NCI-H2107 treated with DMSO at 0.1 percent for 48 hours (cell line): Measurements from ENCODE around the gene TBATA.
"Not testable (repeated sequence)": the region's sequence is repeated elsewhere in the genome, so short reads cannot be mapped to it uniquely, and the experiment has no call there.

Experiments
- DNase-seq: peaks from one replicate; lab custom pipeline; 2025; ENCODE audit not compliant: unreplicated experiment; lab: John Stamatoyannopoulos, UW

The TBATA gene

DNA sequence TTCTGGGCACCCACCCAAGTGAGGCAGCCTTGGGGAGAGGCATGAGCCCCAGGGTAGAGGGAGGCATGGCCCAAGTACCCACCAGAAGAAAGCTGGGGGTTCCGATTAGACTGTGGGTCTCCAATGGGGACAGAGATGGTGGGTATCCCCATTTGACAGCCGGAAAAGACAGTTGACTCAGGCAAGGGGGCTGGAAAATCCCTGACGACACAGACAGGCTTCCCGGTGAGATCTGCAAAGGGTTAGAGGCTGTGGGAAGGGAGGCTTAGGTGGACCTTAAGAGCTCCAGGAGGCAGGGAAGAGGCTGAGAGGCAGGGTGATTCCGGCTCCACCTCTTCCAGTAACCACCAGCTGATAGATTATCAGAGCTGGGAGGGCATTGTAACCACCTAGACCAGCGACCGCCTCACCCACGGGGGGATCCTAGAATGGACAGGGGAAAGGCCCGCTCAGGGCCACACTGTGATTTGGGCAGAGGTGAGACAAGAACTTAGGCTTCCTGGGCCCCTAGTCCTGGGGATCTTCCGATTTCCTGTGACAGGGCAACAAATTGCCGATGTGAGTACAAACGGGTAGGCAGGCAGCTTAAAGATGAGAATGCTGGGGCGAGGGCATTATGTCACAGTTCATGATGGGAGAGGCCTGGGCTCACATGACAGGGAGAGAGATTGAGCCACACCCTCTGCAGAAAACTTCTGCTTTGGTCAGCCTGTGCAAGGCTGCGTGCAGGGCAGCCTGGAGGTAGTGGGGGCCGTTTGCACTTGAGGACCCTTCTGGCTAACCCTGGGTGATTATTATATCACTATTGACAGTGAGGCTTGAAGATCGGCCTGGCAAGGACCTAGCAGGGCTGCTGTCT is 5.4 kb downstream of the TBATA start:
- DNase-seq = no peak

DNA sequence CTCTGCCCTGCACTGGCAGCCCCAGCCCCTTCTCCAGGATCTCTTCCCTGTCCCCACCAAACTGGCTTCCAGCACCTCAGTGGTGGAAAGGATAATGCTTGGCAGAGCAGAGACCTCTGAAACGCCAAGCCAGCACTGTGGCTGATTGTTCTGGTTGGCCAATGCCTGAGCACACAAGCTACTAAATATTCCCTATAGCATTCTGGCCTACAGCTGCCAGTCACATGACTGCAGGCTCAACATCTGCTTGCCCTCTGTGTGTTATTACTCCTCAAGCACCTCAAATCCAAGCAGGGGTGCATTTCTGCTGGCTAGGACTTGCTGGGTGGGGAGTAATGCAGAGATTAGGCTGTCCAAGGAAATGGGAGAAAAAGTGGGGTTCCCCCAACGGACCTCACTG is 6.1 kb downstream of the TBATA start:
- no peak for DNase-seq

DNA sequence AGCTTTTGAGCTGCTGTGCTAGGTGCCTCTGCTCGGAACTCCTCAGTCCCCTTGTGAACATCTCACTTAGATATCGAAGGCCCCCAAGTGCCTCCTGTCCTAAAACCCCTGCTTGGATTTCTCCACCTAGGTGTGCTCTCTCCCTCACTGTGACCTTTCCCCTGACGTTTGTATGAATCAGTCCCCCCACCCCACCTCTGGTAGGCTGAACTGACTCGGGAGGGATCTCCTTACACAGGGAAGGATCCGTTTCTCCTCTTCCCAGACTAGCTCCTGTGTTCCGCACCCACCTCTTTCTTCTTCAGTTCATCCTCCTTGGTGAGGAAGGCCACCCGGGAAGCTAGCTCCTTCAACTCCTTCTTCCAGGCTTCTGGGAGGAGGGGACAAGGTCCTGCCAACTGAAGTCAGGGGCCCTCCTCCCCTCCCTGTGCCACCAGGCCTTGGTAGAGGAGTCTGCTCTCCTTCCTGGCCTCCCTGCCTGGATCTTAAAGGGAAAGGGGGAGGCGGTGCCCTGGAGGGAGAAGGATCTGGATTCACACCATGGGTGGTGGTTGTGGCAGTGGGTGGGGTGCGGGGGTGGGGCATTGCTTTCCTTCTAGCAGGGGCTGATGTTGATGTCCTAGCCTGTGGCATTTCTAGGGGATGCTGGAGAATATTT is 6.8 kb downstream of the TBATA start:
- no peak for DNase-seq

DNA sequence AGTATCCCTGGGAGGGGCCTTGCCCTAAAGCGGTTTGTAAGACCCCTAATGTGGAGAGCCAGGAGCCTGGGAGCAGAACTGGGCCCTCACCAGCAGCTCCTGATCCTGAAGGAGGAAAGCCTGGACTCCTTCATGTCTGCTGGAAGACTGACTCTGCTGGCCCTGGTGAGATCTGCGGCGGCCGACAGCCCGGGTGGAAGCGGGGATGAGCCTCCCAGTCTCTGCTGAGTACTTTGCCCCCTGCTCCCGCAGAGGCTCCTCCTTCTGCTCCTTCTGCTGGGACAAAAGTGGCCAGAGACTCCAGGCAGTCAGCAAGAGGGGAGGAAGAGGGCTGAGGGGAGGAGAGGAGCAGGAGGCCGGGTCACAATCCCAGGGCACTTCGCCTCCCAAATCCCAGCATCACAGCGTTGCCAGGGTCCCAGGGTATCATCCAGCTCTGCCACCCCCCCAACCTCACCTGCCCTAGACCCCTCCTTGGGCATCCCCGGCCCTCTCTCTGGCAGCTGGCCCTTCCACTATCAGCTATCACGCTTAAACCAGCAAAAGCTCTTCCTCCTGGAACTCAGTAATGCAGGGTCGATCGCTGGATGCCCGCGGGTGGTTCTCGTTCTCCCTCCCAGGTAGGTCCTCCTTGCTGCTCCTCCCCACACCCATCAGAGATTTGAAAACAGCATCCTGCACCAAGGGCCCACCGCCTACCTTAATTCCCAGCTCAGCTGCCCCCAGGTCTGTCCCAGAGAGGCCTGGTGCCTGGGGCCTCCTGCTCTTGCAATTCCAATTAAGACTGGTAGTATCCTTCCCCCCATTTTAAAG is 7.9 kb downstream of the TBATA start:
- no peak for DNase-seq

DNA sequence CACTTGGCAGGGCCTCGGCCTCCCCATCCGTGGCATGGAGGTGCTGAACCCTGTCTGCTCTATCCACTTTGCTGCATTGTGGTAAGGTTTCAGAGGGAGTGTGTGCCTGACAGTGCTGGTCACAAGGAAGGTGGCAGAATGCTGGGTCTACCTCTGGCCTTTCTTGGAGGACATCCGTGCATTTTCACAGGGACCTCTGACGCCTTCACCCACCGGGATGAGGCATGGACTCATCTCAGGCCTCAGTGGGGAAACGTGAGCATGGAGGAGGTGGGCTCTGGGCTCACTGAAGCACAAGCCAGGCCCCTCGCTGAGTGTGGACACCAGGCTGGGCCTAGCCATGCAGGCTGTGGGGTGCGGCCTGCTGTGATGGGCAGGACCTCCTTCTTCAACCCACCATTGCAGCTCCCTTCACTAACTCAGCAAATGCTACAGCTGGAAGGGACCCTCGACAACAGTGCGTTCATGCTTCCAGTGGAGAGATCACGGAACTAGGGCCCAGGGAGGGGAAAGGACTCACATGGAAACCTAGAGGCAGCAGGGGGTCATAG is 8.6 kb downstream of the TBATA start:
- no peak for DNase-seq

DNA sequence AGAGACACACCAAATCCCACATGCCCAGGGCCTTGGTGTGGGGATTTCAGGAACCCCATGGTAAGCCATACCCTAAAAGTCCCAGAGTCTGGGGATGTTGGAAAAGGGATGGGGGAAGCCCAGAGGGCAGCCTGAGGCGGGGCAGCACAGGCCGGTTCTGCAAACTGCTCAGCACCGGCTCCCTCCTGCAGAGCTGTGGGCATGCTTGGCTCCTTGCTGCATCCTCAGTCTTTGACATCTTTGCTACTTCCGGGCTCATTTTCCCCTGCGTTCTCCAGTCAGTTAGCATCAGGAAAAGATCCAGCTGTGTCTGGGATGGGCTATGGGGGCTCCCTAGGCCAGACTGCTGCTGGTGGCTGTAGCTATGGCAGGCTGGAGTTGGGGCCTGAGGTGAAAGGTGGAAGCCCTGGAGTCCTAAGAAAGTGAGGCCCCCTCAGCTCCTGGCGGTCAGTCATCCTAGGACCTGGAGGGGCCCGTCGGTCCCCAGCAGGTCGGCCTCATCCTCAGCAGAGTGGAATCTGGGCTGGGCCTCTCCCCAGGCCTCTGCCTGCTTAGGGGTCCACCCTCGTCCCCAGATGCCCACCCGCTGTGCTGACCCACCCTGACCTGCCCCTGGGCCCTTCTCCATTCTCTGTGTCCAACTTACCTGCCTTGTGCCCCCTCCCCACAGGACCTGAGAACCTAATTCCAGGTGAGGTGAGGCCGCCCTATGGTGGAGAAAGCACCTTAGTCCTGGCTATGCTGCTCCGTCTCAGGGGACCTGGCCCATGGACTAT is 9.3 kb downstream of the TBATA start:
- DNase-seq = no peak

DNA sequence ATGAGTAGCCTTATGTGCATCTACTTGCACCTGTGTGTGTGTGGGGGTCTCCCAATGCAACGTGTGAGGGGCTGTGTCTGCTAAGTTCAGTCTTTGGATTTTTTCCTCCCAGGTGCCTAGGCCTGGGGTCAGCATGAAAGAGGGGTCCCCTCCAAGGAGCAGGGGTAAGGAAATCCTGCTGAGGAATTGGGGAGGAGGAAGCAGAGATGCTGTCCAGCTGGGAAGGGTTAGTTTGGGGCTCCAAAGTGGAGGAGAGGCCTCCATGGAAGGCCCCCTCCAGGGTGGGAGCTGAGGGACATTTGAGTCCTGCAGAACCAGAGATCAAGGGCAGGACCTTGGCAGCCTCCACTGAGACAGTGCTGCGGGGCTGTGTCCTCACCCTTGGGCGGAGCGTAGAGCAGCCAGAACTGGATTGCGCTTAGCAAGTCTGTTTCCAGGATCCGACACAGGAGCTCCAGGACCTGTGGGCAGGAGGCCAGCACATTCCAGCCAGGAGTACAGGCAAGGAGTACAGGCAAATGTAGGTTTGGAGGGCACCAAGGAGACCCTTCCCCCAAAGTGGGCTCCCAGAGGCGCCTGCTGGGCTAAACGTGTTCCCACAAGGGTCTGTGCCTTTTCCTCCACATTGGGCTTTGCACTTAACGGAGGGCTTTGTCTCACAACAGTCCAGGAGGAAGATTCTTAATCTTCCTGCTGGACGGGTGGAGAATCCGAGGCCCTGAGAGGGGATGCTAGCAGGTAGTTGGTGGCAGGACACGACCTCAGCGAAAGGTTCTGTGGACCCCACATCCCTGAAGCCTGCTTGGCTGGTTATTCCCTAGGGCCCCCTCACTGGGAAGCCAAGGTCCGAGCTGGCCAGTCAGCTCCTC is 10.1 kb downstream of the TBATA start:
- no peak for DNase-seq

DNA sequence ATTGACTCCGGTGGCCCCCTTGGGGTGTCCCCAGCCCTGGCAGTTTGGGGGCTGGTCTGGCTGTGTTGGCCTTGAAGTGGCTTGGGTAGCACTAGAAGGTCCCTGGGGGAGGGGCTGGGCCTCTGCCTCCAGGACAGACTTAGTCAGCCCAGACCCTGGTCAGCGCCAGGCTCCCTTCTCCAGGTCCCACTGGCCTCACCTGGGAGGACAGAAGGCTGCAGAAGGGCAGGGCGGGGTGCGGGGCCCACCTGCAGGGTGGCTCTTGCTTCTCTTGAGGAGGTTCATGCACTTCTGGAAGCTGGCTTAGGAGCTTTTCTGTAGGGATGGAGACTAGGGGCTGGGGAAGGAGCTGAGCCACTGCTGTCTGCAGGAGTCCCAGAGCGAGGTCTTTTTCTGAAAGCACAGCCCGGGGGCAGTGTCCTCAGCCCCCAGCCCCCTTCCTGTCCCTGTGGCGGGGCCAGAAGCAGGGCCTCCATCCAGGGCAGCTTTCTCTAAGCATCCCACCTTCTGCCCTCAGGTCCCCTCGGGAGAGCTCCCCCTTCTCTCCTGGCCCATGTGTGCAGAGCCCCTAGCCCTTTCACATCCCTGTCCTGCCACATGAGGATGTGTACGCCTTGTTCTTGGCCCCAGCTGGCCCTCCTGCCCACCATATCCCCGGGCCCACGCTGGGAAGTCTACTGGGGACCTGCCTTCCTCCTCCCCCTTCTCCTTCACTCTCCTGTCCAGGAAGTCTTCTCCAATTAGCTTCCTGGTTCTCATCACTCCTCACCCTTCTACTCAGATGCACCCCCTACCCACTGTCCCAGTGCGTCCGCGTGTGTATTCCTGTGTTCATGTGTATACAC is 11.0 kb downstream of the TBATA start:
- no peak for DNase-seq

DNA sequence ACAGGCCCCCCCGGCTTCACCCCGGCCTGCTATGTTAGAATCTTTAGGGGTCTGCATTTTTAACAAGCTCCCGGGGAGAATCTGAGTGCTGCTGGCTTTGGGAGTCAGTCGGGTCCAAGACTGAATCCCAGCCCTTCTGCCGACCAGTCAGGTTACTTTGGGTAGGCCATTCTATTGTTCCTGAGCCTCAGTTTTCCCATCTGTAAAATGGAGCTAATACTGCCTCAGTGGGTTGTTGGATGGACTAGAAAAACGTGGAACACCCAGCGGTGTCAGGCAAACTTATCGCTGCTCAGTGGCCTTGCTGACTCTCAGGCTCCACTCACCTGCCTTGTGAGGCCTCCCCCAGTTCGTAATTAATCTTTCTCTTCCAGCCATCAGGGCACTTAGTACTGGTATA is 11.7 kb downstream of the TBATA start:
- no peak for DNase-seq

DNA sequence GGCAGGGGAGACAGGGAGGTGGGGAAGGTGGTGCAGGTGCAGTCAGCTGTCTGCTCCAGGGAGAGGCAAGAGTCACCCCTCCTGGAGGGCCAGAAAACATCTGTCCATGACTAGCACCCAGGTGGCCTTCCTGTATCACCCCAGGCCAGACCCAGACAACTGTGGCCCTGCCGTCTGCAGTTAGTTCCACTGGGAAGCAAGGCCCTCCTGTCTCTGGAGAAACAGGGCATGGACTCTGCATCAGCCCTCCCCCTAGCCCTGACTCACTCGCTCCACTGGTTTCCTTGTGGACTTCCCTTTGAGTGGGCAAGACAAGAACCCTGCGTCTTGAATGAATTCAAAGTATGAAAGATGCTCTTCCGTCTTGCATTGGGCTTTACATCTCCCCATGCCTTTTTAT is 12.6 kb downstream of the TBATA start:
- DNase-seq = no peak

DNA sequence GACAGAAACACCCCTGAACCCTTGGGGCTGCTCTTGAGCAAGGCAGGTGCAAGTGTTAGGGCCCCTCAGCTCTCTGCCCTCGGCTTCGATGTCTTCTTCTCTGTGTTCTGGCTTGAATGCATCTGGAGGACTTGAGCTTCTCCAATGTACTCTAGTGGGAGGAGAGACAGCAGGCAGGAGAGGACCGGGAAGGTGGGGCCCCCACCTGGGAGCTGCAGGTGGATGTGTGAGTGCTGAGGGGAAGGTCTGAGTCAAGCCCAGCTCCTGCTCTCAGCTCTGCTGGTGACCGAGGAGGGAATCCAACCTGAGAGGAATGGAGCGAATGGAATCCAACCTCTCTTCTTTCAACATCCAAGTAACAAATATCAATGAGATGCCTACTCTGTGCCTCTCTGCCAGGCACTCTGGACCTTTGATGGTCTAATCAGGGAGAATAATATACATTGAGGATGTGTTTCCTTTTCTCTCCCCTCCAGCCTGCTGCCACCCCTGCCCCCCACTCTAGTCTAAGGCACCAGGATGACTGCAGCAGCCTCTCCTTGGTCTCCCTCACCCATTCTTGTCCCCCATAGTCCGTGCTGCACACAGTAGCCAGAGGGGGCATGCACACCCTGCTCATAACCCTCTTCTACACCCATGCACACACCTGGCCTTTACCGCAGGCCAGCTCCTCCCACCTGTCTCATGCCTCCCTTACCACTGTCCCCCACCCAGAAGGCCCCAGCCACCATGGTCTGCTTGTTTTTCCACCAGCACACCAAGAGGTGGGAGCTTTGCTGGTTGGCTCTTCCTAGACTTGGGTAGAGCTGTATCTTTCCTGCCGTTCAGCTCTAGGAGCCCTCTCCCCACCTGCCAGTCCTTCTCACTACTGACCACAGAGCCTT is 13.6 kb downstream of the TBATA start:
- DNase-seq = no peak

DNA sequence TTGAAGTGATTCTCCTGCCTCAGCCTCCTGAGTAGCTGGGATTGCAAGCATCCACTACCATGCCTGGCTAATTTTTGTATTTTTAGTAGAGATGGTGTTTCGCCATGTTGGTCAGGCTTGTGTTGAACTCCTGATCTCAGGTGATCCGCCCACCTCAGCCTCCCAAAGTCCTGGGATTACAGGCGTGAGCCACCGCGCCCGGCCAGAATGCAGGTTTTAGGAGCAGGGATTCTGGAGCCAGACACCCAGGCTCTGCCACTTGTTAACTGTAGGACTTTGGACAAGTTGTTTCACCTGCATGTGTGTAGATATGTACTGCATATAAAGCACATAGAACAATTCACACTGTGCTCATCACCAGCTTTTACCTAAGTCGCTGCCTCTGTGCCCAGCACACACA is 14.7 kb downstream of the TBATA start:
- DNase-seq = not testable (repeated sequence)

DNA sequence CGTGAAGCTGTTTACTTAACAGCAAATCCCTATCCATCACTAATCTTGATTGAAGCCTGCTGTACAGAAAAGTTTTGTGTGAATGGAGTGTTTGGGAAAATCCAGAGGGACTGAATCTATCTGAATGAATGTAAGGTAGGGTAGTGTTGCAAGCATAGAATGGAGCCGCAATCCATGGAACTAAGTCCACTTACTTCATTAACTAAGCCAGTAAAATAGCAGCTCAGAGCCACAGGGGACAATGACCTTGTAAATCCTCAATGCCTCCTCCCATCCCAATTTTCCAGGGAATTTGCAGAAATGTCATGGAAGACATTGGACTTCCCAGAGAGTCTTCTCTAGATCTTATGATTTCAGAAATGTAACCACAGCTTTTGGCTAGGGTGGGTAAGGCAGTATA is 15.2 kb downstream of the TBATA start:
- no peak for DNase-seq

DNA sequence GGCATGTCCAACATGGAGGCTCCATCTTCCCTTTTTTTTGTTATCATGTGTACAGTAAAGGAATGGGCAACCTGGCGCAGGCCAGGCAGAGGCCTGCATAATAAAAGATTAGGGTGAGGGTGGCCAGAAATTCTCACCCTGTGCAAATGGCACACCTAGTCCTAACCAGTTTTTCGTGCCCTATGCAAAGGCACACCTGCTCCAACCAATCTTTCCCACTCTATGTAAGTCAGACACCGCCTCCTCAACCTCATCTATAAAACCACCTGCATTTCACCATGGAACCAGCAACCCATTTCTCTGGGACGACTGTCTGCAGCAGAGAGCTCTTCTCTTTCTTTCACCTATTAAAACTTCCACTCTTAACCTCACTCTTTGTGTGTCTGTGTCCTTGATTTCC is 16.1 kb downstream of the TBATA start:
- DNase-seq = no peak

DNA sequence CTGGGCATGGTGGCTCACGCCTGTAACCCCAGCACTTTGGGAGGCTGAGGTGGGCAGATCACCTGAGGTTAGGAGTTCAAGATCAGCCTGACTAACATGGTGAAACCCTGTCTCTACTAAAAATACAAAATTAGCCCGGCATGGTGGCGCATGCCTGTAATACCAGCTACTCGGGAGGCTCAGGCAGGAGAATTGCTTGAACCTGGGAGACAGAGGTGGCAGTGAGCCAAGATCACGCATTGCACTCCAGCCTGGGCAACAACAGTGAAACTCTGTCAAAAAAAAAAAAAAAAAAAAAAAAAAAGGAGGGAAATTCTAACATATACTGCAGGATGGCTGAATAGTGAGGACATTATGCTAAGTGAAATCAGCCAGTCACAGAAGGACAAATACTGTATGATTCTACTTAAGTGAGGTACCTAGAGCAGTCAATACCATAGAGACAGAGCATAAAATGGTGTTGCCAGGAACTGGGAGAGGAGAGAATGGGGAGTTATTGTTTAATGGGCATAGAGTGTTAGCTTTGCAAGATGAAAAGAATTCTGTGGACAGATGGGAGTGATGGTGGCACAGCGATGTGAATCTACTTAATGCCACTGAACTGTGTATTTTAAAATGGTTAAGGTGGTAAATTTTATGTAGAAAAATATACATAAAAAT is 17.0 kb downstream of the TBATA start:
- not testable (repeated sequence) for DNase-seq

DNA sequence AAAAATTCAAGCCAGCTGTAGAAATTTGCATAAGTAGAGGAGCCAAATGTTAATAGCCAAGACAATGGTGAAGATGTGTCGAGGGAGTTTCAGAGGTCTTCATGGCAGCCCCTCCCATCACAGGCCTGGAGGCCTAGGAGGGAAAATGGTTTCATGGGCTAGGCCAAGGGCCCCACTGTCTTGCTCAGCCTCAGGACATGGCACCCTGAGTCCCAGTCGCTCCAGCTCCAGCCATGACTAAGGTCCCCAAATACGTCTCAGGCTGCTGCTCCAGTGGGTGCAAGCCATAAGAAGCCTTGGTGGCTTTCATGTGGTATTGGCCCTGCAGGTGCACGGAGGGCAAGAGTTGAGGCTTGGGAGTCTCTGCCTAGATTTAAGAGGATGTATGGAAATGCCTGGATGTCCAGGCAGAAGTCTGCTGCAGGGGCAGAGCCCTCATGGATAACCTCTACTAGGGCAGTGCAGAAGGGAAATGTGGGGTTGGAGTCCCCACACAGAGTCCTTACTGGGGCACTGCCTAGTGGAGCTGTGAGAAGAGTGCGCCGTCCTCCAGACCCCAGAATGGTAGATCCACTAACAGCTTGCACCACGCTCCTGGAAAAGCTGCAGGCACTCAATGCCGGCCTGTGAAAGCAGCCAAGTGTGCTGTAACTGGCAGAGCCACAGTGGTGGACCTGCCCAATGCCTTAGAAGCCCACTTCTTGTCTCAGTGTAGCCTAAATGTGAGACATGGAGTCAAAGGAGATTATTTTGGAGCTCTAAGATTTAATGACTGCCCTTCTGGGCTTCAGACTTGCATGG is 19.2 kb downstream of the TBATA start:
- DNase-seq = no peak

DNA sequence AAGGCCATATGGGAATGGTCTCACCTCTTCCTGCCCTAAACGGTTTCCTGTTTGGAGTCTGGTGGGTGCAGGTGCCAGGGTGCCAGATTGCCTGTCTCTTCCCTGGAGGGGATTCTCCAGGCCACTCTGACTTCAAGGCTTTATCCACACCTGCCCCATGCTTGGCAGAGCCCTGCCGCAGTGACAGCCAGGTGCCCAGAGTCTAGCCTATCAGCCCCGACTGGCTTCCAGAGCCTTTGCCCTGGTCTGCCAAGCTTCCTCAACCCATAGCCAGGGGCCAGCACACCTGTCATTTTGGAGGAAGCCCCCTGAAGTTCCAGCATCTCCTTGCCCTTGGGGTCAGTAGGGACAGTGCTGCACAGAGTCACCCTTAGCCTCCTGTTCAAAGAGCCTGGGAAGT is 21.6 kb downstream of the TBATA start:
- DNase-seq = no peak
